ENCODE measurements around the gene PRC1.

Gene PRC1

GRCh38 chr15:90988296-90988695 lies 6.0 kb downstream of the PRC1 start:
- TF ChIP-seq CTCF (IDR thresholded peaks at IDR 0.05; ENCODE audit: low read depth, low read length): no peak
- DNase-seq (ENCODE audit: extremely low read depth, low read depth): no peak

- no peak for DNase-seq (ENCODE audit: extremely low read depth, low read depth)
Observed at GRCh38 chr15:90987561-90988141, 6.7 kb downstream of the PRC1 start.

DNA sequence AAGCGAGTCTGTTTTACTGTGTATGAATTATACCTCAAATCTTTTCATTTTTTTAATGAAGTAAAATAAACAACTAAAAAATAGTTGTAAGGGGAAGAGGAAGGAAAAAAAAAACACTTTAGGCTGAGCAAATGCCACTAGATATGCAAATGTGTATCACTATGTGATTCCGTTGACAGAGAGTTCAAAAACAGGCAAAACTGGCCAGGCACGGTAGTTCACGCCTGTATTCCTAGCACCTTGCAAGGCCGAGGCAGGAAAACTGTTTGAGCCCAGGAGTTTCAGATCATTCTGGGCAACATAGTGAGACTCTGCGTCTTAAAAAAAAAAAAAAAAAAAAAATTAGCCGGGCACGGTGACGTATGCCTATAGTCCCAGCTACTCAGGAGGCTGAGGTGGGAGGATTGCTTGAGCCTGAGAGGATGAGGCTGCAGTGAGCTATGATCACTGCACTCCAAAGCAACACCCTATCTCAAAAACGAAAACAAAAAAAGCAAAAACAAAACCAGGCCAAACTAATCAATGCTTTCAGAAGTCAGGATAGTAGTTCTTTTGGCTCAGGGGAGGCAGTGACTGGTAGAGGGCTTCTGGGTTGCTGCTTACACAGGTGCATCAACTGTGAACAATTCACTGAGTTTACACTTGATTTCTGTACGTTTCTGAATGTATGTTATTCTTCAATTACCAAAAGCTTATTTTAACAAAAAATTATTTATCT lies 7.4 kb downstream of the PRC1 start:
- no peak for DNase-seq (ENCODE audit: extremely low read depth, low read depth)
- TF ChIP-seq CTCF (IDR thresholded peaks at IDR 0.05; ENCODE audit: low read depth, low read length): no peak

More at GRCh38 chr15:90987561-90988141, 6.7 kb downstream of the PRC1 start:
- TF ChIP-seq CTCF (IDR thresholded peaks at IDR 0.05; ENCODE audit: low read depth, low read length): no peak

- DNase-seq (ENCODE audit: extremely low read depth, low read depth): no peak
- no peak for TF ChIP-seq CTCF (IDR thresholded peaks at IDR 0.05; ENCODE audit: low read depth, low read length)
Observed at GRCh38 chr15:90982135-90982534, 12.2 kb downstream of the PRC1 start.

GRCh38 chr15:90981681-90982080 lies 12.7 kb downstream of the PRC1 start:
- no peak for DNase-seq (ENCODE audit: extremely low read depth, low read depth)
- TF ChIP-seq CTCF (IDR thresholded peaks at IDR 0.05; ENCODE audit: low read depth, low read length): no peak

DNA sequence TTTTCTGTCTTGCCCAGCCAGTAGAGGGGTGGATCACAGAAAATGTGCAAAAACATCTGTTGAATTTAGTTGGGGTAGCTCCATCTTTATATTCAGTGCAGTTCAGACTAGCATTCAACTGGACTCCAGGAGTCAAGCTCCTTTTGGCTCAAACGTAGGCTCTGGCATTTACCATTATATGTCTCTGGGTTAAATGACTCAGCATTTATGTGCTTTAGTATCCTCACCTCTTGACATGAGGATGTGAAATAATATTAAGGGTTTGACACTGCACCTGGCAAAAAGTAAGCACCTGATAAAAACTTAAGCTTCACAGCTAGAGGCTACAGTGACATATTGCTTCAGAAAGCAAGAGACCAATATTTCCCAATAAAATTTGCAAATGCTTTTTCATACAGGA lies 14.8 kb downstream of the PRC1 start:
- no peak for DNase-seq (ENCODE audit: extremely low read depth, low read depth)
- no peak for TF ChIP-seq CTCF (IDR thresholded peaks at IDR 0.05; ENCODE audit: low read depth, low read length)

- TF ChIP-seq CTCF (IDR thresholded peaks at IDR 0.05; ENCODE audit: low read depth, low read length): no peak
- no peak for DNase-seq (ENCODE audit: extremely low read depth, low read depth)
Observed at GRCh38 chr15:90974216-90974615, 20.1 kb downstream of the PRC1 start.
